Neural cell (in vitro differentiated cells): ENCODE results near the gene CREBRF. TPM values are rescaled to one million over a fixed set of nuclear protein-coding genes. Genes with fewer than 3 reads are reported as not detected.
"Not testable (repeated sequence)": the region's sequence is repeated elsewhere in the genome, so short reads cannot be mapped to it uniquely, and the experiment has no call there.

Experiments
- H2AFZ ChIP-seq: fragments of 200-600, 300-800 bp; sonication (generic), shearing (Covaris generic); 2 replicates; pipeline ENCODE4 v1.6.0; 2014; ENCODE audit warnings: low read depth, mild to moderate bottlenecking, antibody characterized with exemption, low read length, moderate library complexity
- H3F3A ChIP-seq: fragments of 200-600 bp; shearing (Covaris generic); 2 replicates; pipeline ENCODE4 v1.6.1; 2016; ENCODE audit warnings: mild to moderate bottlenecking, moderate library complexity, mixed read lengths, antibody characterized with exemption, low read length; ENCODE audit not compliant: insufficient read depth, poor library complexity, severe bottlenecking
- H3K27ac ChIP-seq: fragments of 200-600, 300-800 bp; sonication (generic), shearing (Covaris generic); 2 replicates; pipeline ENCODE4 v1.5.1; 2014; ENCODE audit warnings: mild to moderate bottlenecking, low read length, moderate library complexity
- H3K27me3 ChIP-seq: fragments of 300-800, 200-600 bp; sonication (generic), shearing (Covaris generic); 2 replicates; pipeline ENCODE4 v1.6.0; 2014; ENCODE audit warnings: mild to moderate bottlenecking, low read depth, low read length, moderate library complexity; ENCODE audit not compliant: insufficient read depth
- H3K36me3 ChIP-seq: fragments of 300-800, 200-600 bp; sonication (generic), shearing (Covaris generic); 2 replicates; pipeline ENCODE4 v1.5.1; 2014; ENCODE audit warnings: mild to moderate bottlenecking, antibody characterized with exemption, low read length, moderate library complexity; ENCODE audit not compliant: insufficient read depth
- H3K4me2 ChIP-seq: fragments of 300-800, 200-600 bp; sonication (generic), shearing (Covaris generic); 2 replicates; pipeline ENCODE4 v1.6.0; 2014; ENCODE audit warnings: mild to moderate bottlenecking, low read length
- H3K4me3 ChIP-seq: fragments of 300-800, 200-600 bp; sonication (generic), shearing (Covaris generic); 2 replicates; pipeline ENCODE4 v1.5.1; 2014; ENCODE audit warnings: mild to moderate bottlenecking, low read length, moderate library complexity
- H3K79me2 ChIP-seq: fragments of 200-600 bp; shearing (Covaris generic); replicated peaks from 2 replicates; pipeline ENCODE4 v1.6.0; 2014; ENCODE audit warnings: mild to moderate bottlenecking, low read length, moderate library complexity; ENCODE audit not compliant: insufficient read depth
- H3K9ac ChIP-seq: fragments of 300-800, 200-600 bp; sonication (generic), shearing (Covaris generic); 2 replicates; pipeline ENCODE4 v1.6.1; 2016; ENCODE audit warnings: mild to moderate bottlenecking, low read length, mixed read lengths
- H3K9me2 ChIP-seq: fragments of 200-600 bp; shearing (Covaris generic); 2 replicates; pipeline ENCODE4 v1.6.1; 2016; ENCODE audit warnings: mild to moderate bottlenecking, low read length, mixed read lengths; ENCODE audit not compliant: insufficient read depth
- H3K9me3 ChIP-seq: fragments of 200-600, 300-800 bp; sonication (generic), shearing (Covaris generic); 2 replicates; pipeline ENCODE4 v1.6.1; 2016; ENCODE audit warnings: mild to moderate bottlenecking, mixed run types, low read length, moderate library complexity, mixed read lengths
- H4K20me1 ChIP-seq: fragments of 200-600 bp; shearing (Covaris generic); 2 replicates; pipeline ENCODE4 v1.6.1; 2016; ENCODE audit warnings: mild to moderate bottlenecking, mixed run types; ENCODE audit not compliant: insufficient read depth
- EP300 ChIP-seq: fragments of 450-650 bp; conservative IDR thresholded peaks from 2 replicates; pipeline ENCODE4 v1.6.1; 2014; ENCODE audit warnings: antibody characterized with exemption, mild to moderate bottlenecking, moderate library complexity; ENCODE audit not compliant: poor library complexity, severe bottlenecking
- EZH2 ChIP-seq: fragments of 200-600, 300-800 bp; shearing (Covaris generic), sonication (generic); IDR thresholded peaks from 2 replicates; pipeline ENCODE4 v1.6.1; 2014; ENCODE audit warnings: antibody characterized with exemption, low read length, borderline replicate concordance, mild to moderate bottlenecking; ENCODE audit not compliant: insufficient read depth, poor library complexity, severe bottlenecking
- MXI1 ChIP-seq: fragments of 450-650 bp; conservative IDR thresholded peaks from 2 replicates; pipeline ENCODE4 v1.6.1; 2014; ENCODE audit warnings: antibody characterized with exemption, mild to moderate bottlenecking; ENCODE audit not compliant: poor library complexity, severe bottlenecking
- POLR2AphosphoS5 ChIP-seq: IDR thresholded peaks from 2 replicates; pipeline ENCODE4 v1.6.1; 2012
- RAD21 ChIP-seq: fragments of 450-650 bp; conservative IDR thresholded peaks from 2 replicates; pipeline ENCODE4 v1.6.1; 2014; ENCODE audit warnings: antibody characterized with exemption, mild to moderate bottlenecking, moderate library complexity
- SMC3 ChIP-seq: fragments of 450-650 bp; conservative IDR thresholded peaks from 2 replicates; pipeline ENCODE4 v1.6.1; 2014; ENCODE audit warnings: antibody characterized with exemption, mild to moderate bottlenecking, moderate library complexity; ENCODE audit not compliant: poor library complexity
- TAF1 ChIP-seq: IDR thresholded peaks from 2 replicates; pipeline ENCODE4 v1.6.1; 2012; ENCODE audit warnings: low read depth
- polyA plus RNA-seq: library from polyadenylated mRNA; depleted of rRNA; stranded (reverse); fragments of >200 nt; gene quantifications from 2 replicates; pipeline ENCODE4 v1.2.3, GENCODE V29; 2014
- TF ChIP-seq, protein P1 (sequence below): fragments of 450-650 bp; IDR thresholded peaks from 2 replicates; pipeline ENCODE4 v1.5.1; 2014; ENCODE audit warnings: antibody characterized with exemption, mild to moderate bottlenecking, moderate library complexity; ENCODE audit not compliant: poor library complexity, severe bottlenecking
- TF ChIP-seq, protein P2 (sequence below): IDR thresholded peaks from 2 replicates; pipeline ENCODE4 v1.6.1; 2012; ENCODE audit warnings: borderline replicate concordance

Gene CREBRF
- polyA plus RNA-seq, 1 donor from 2014 or later = 9.3 TPM

DNA sequence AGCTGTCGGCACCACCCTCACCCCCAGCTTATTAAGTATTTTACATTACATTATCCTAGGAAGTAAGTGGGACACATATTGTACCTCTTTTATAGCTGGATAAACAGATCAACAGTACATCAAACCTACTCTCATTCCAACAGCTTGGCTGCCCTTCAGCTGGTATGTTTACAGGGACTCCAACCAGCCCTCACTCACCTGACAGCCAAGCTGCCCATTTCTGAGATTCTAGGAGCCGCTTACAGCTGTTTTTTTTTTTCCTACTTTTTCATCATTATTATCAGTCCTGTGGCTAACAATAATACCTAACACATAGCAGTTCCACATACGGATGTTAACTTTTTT, 13.4 kb upstream of the CREBRF start:
- Histone ChIP-seq H3K36me3 (no peaks in the 10 kb centered on the region), H3K27me3 (no peaks in the 10 kb centered on the region), H3K9me3 (no peaks in the 10 kb centered on the region), H3K79me2 (no peaks in the 10 kb centered on the region), H3K4me2 (no peak overlapping the region), H3K9ac (no peak overlapping the region), H3F3A (no peaks in the 10 kb centered on the region), H2AFZ (no peak overlapping the region), H3K9me2 (no peaks in the 10 kb centered on the region), H3K4me3 (no peak overlapping the region), H4K20me1 (no peaks in the 10 kb centered on the region), H3K27ac (no peak overlapping the region)
- no peak for TF ChIP-seq RAD21
- TF ChIP-seq, protein P1, sequence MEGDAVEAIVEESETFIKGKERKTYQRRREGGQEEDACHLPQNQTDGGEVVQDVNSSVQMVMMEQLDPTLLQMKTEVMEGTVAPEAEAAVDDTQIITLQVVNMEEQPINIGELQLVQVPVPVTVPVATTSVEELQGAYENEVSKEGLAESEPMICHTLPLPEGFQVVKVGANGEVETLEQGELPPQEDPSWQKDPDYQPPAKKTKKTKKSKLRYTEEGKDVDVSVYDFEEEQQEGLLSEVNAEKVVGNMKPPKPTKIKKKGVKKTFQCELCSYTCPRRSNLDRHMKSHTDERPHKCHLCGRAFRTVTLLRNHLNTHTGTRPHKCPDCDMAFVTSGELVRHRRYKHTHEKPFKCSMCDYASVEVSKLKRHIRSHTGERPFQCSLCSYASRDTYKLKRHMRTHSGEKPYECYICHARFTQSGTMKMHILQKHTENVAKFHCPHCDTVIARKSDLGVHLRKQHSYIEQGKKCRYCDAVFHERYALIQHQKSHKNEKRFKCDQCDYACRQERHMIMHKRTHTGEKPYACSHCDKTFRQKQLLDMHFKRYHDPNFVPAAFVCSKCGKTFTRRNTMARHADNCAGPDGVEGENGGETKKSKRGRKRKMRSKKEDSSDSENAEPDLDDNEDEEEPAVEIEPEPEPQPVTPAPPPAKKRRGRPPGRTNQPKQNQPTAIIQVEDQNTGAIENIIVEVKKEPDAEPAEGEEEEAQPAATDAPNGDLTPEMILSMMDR = no peak

DNA sequence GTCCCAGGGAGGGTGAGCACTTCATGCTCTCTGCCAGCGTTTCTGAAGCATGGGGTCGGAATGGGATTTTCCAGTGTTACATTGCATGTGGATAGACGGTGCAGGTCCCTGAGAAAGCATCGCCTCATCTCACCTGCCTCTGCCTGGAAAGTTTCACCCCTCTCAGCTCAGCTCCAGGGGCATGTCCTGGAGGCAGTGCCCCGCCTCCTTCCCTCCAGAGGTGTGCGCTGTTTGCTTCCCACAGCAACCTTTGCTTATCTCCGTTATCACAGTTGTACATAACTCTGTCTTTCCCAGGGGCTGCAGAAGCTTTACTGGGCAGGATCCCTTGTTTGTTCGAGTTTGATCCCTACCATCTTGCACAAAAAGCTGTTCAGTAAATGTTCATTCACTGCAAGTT, 10.7 kb upstream of the CREBRF start:
- TF ChIP-seq, protein P2, sequence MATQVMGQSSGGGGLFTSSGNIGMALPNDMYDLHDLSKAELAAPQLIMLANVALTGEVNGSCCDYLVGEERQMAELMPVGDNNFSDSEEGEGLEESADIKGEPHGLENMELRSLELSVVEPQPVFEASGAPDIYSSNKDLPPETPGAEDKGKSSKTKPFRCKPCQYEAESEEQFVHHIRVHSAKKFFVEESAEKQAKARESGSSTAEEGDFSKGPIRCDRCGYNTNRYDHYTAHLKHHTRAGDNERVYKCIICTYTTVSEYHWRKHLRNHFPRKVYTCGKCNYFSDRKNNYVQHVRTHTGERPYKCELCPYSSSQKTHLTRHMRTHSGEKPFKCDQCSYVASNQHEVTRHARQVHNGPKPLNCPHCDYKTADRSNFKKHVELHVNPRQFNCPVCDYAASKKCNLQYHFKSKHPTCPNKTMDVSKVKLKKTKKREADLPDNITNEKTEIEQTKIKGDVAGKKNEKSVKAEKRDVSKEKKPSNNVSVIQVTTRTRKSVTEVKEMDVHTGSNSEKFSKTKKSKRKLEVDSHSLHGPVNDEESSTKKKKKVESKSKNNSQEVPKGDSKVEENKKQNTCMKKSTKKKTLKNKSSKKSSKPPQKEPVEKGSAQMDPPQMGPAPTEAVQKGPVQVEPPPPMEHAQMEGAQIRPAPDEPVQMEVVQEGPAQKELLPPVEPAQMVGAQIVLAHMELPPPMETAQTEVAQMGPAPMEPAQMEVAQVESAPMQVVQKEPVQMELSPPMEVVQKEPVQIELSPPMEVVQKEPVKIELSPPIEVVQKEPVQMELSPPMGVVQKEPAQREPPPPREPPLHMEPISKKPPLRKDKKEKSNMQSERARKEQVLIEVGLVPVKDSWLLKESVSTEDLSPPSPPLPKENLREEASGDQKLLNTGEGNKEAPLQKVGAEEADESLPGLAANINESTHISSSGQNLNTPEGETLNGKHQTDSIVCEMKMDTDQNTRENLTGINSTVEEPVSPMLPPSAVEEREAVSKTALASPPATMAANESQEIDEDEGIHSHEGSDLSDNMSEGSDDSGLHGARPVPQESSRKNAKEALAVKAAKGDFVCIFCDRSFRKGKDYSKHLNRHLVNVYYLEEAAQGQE = no peak
- TF ChIP-seq TAF1 (no peak), EZH2 (no peak), EP300 (no peak), SMC3 (no peak), RAD21 (no peak), POLR2AphosphoS5 (no peak), MXI1 (no peak)
- TF ChIP-seq, protein P1 = no peak
- Histone ChIP-seq H3F3A (no peaks in the 10 kb centered on the region), H4K20me1 (no peaks in the 10 kb centered on the region), H3K27ac (no peak overlapping the region), H3K4me3 (no peak overlapping the region), H3K79me2 (no peaks in the 10 kb centered on the region), H3K9me2 (no peaks in the 10 kb centered on the region), H3K9ac (no peak overlapping the region), H3K27me3 (no peaks in the 10 kb centered on the region), H3K4me2 (no peak overlapping the region), H3K36me3 (no peaks in the 10 kb centered on the region), H3K9me3 (no peaks in the 10 kb centered on the region), H2AFZ (no peak overlapping the region)

DNA sequence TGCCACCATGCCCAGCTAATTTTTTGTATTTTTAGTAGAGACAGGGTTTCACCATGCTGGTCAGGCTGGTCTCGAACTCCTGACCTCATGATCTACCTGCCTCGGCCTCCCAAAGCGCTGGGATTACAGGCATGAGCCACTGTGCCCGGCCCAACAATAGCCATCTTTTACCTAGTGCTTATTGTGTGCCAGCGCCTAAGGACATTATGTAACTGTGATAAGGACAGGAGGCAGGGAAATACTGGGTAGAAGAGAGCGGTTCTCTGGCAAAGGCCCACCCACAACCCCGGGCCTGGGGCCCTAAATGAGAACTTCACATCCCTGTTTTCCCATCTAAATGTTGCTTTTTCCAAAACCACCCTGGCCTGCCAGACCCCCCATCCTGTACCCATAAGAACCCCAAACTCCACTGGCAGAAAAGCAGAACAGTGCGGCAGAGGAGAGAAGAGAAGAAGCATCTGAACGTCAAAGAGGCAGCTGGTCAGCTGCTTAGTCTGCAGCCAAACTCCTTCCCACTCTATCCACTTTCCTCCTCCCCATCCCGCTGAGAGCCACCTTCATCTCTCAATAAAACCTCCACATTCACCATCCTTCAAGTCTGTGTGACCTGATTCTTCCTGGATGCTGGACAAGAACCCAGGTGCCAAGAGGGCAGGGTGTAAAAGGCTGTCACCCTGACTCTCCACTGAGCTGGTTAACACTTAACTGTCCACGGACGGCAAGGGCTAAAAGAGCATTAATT, 8.9 kb upstream of the CREBRF start:
- not testable (repeated sequence) for H2AFZ ChIP-seq, H3K9me2 ChIP-seq, H3K9ac ChIP-seq, H3K79me2 ChIP-seq, H3K27ac ChIP-seq, H3K27me3 ChIP-seq, H4K20me1 ChIP-seq, H3K36me3 ChIP-seq, H3K9me3 ChIP-seq, H3F3A ChIP-seq, H3K4me2 ChIP-seq, H3K4me3 ChIP-seq
